Type B pancreatic cell (in vitro differentiated cells): ENCODE data around the gene DVL1. TPM values are rescaled to one million over a fixed set of nuclear protein-coding genes. Genes with fewer than 3 reads are reported as not detected.

Source experiments
- DNase-seq: peaks from one replicate; pipeline ENCODE4 v3.0.0; 2021; ENCODE audit warnings: mixed read lengths; ENCODE audit not compliant: unreplicated experiment; ENCODE audit errors: extremely low spot score
- H3K27ac Mint-ChIP-seq: 2 replicates; pipeline ENCODE4 v1.8.0; 2021; ENCODE audit warnings: mild to moderate bottlenecking, mixed read lengths
- H3K27me3 Mint-ChIP-seq: 2 replicates; pipeline ENCODE4 v1.8.0; 2021; ENCODE audit warnings: mixed read lengths
- H3K36me3 Mint-ChIP-seq: 2 replicates; pipeline ENCODE4 v1.8.0; 2021; ENCODE audit warnings: mixed read lengths
- H3K4me1 Mint-ChIP-seq: one replicate; pipeline ENCODE4 v1.8.0; 2021; ENCODE audit warnings: mixed read lengths; ENCODE audit not compliant: unreplicated experiment
- H3K4me3 Mint-ChIP-seq: 2 replicates; pipeline ENCODE4 v1.8.0; 2021; ENCODE audit warnings: mild to moderate bottlenecking, mixed read lengths
- H3K9me3 Mint-ChIP-seq: 2 replicates; pipeline ENCODE4 v1.8.0; 2021; ENCODE audit warnings: mixed read lengths
- CTCF ChIP-seq: fragments of 200-600 bp; sonication (generic); conservative IDR thresholded peaks from 2 replicates; pipeline ENCODE4 v1.5.0; 2021; ENCODE audit warnings: antibody characterized with exemption, mild to moderate bottlenecking
- total RNA-seq: library from RNA; stranded (reverse); gene quantifications from 2 replicates; pipeline ENCODE4 v1.2.1, GENCODE V29; 2021; ENCODE audit warnings: low replicate concordance

The DVL1 gene
- total RNA-seq, 1 donor from 2014 or later, result 62.8 TPM

- H3K4me3 Mint-ChIP-seq, result no peak overlapping the region
- no peaks in the 10 kb centered on the region for H3K9me3 Mint-ChIP-seq
- DNase-seq, result no peak
- peaks cover under 1% of the 10 kb centered on the region for H3K4me1 Mint-ChIP-seq
- H3K27me3 Mint-ChIP-seq, result no peaks in the 10 kb centered on the region
- H3K36me3 Mint-ChIP-seq, result no peaks in the 10 kb centered on the region
- no peak overlapping the region for H3K27ac Mint-ChIP-seq
- no peak for TF ChIP-seq CTCF
Observed at GRCh38 chr1:1367315-1367714, 18.1 kb upstream of the DVL1 start.

GRCh38 chr1:1366699-1367066, 17.5 kb upstream of the DVL1 start:
- DNase-seq, result no peak
- H3K27ac Mint-ChIP-seq, result no peak overlapping the region
- no peaks in the 10 kb centered on the region for H3K36me3 Mint-ChIP-seq
- TF ChIP-seq CTCF, result no peak
- no peak overlapping the region for H3K4me3 Mint-ChIP-seq
- no peaks in the 10 kb centered on the region for H3K27me3 Mint-ChIP-seq
- H3K9me3 Mint-ChIP-seq, result no peaks in the 10 kb centered on the region
- peaks cover 6% of the 10 kb centered on the region for H3K4me1 Mint-ChIP-seq

GRCh38 chr1:1365875-1366698, 16.9 kb upstream of the DVL1 start:
- no peaks in the 10 kb centered on the region for H3K27me3 Mint-ChIP-seq
- TF ChIP-seq CTCF, result no peak
- no peaks in the 10 kb centered on the region for H3K9me3 Mint-ChIP-seq
- no peak for DNase-seq
- no peak overlapping the region for H3K4me3 Mint-ChIP-seq
- H3K4me1 Mint-ChIP-seq, result peaks cover 8% of the 10 kb centered on the region
- H3K27ac Mint-ChIP-seq, result no peak overlapping the region
- H3K36me3 Mint-ChIP-seq, result no peaks in the 10 kb centered on the region

- peaks cover 16% of the 10 kb centered on the region for H3K4me1 Mint-ChIP-seq
- no peak for TF ChIP-seq CTCF
- no peak overlapping the region for H3K4me3 Mint-ChIP-seq
- H3K36me3 Mint-ChIP-seq, result no peaks in the 10 kb centered on the region
- no peaks in the 10 kb centered on the region for H3K27me3 Mint-ChIP-seq
- H3K9me3 Mint-ChIP-seq, result no peaks in the 10 kb centered on the region
- no peak for DNase-seq
- no peak overlapping the region for H3K27ac Mint-ChIP-seq
Observed at GRCh38 chr1:1364266-1364665, 15.0 kb upstream of the DVL1 start.

- TF ChIP-seq CTCF, result no peak
- Mint-ChIP-seq H3K27ac (peak overlapping the region; percentile 71), H3K27me3 (no peaks in the 10 kb centered on the region), H3K4me3 (peak overlapping the region; percentile 61), H3K9me3 (no peaks in the 10 kb centered on the region), H3K36me3 (no peaks in the 10 kb centered on the region), H3K4me1 (peaks cover 20% of the 10 kb centered on the region)
- DNase-seq, result no peak
Observed at GRCh38 chr1:1361982-1362423, 12.8 kb upstream of the DVL1 start.
